Measurements from ENCODE around the gene PSMD2.

DNA sequence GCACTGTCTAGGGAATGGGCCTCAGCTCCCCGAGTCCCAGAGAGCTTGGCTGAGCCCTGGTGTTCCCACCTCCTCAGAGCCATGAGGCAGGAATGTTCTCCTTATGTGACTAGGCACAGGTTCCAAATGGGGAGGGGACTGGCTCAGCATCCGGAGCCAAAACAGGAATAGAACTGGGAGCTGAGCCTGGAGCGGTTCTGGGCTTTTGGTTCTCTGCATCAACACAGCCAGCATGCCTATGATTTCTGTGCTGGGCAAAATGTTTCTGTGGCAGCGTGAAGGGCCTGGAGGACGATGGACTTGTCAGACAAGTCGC lies 38.3 kb downstream of the PSMD2 start, which contains the start of gene FAM131A:
- TF ChIP-seq, protein P1, sequence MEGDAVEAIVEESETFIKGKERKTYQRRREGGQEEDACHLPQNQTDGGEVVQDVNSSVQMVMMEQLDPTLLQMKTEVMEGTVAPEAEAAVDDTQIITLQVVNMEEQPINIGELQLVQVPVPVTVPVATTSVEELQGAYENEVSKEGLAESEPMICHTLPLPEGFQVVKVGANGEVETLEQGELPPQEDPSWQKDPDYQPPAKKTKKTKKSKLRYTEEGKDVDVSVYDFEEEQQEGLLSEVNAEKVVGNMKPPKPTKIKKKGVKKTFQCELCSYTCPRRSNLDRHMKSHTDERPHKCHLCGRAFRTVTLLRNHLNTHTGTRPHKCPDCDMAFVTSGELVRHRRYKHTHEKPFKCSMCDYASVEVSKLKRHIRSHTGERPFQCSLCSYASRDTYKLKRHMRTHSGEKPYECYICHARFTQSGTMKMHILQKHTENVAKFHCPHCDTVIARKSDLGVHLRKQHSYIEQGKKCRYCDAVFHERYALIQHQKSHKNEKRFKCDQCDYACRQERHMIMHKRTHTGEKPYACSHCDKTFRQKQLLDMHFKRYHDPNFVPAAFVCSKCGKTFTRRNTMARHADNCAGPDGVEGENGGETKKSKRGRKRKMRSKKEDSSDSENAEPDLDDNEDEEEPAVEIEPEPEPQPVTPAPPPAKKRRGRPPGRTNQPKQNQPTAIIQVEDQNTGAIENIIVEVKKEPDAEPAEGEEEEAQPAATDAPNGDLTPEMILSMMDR (IDR thresholded peaks at IDR 0.05), result no peak
- no peak for TF ChIP-seq POLR2A (IDR thresholded peaks at IDR 0.05)

Measured in stomach (tissue), 4 donors.